Mesothelial cell of epicardium (in vitro differentiated cells): Measurements from ENCODE around the gene PSORS1C1. TPM values are rescaled to one million over a fixed set of nuclear protein-coding genes. Genes with fewer than 3 reads are reported as not detected.

ENCODE experiments used
- DNase-seq, 2 experiments: peaks; one replicate each; pipeline ENCODE4 v3.0.0; 2021; ENCODE audit warnings: low spot score in 2 of 2; ENCODE audit not compliant: unreplicated experiment in 2 of 2
- H3K27ac Mint-ChIP-seq: 2 replicates; pipeline ENCODE4 v1.8.0; 2021; ENCODE audit warnings: mixed read lengths
- H3K27me3 Mint-ChIP-seq: 2 replicates; pipeline ENCODE4 v1.8.0; 2021; ENCODE audit warnings: low read depth, mixed read lengths
- H3K36me3 Mint-ChIP-seq: 2 replicates; pipeline ENCODE4 v1.8.0; 2021; ENCODE audit warnings: mixed read lengths
- H3K4me1 Mint-ChIP-seq: 2 replicates; pipeline ENCODE4 v1.8.0; 2021; ENCODE audit warnings: mixed read lengths
- H3K4me3 Mint-ChIP-seq: 2 replicates; pipeline ENCODE4 v1.8.0; 2021; ENCODE audit warnings: mild to moderate bottlenecking, moderate library complexity, mixed read lengths
- H3K9me3 Mint-ChIP-seq: 2 replicates; pipeline ENCODE4 v1.8.0; 2021; ENCODE audit warnings: mixed read lengths
- CTCF ChIP-seq: fragments of 200-600 bp; sonication (generic); IDR thresholded peaks from one replicate; pipeline ENCODE4 v1.5.0; 2021; ENCODE audit warnings: antibody characterized with exemption; ENCODE audit not compliant: unreplicated experiment
- total RNA-seq: library from RNA; stranded (reverse); gene quantifications from 3 replicates; pipeline ENCODE4 v1.2.1, GENCODE V29; 2021

PSORS1C1 gene
- total RNA-seq, 1 donor from 2014 or later: 1.1 TPM

GRCh38 chr6:31140643-31141042 is 26.0 kb downstream of the PSORS1C1 start:
- DNase-seq: no peak
- no peak for TF ChIP-seq CTCF
- peaks cover 2% of the 10 kb centered on the region for H3K27me3 Mint-ChIP-seq
- H3K27ac Mint-ChIP-seq: no peak overlapping the region
- no peak overlapping the region for H3K4me3 Mint-ChIP-seq
- H3K4me1 Mint-ChIP-seq: peaks cover 11% of the 10 kb centered on the region
- peaks cover 14% of the 10 kb centered on the region for H3K36me3 Mint-ChIP-seq
- H3K9me3 Mint-ChIP-seq: no peaks in the 10 kb centered on the region

GRCh38 chr6:31142361-31142761 is 27.8 kb downstream of the PSORS1C1 start:
- H3K9me3 Mint-ChIP-seq: no peaks in the 10 kb centered on the region
- H3K27me3 Mint-ChIP-seq: peaks cover 2% of the 10 kb centered on the region
- no peak for TF ChIP-seq CTCF
- H3K27ac Mint-ChIP-seq: no peak overlapping the region
- H3K36me3 Mint-ChIP-seq: peaks cover 20% of the 10 kb centered on the region
- H3K4me1 Mint-ChIP-seq: peaks cover 11% of the 10 kb centered on the region
- DNase-seq: no peak
- no peak overlapping the region for H3K4me3 Mint-ChIP-seq

- Mint-ChIP-seq H3K4me1 (peaks cover 7% of the 10 kb centered on the region), H3K27ac (no peak overlapping the region), H3K4me3 (no peak overlapping the region), H3K27me3 (no peaks in the 10 kb centered on the region), H3K9me3 (no peaks in the 10 kb centered on the region), H3K36me3 (peaks cover 20% of the 10 kb centered on the region)
- DNase-seq: no peak
- no peak for TF ChIP-seq CTCF
Measured at GRCh38 chr6:31143148-31143547, 28.5 kb downstream of the PSORS1C1 start.

GRCh38 chr6:31144296-31144969 is 29.8 kb downstream of the PSORS1C1 start:
- DNase-seq: no peak
- Mint-ChIP-seq H3K4me3 (no peak overlapping the region), H3K9me3 (no peaks in the 10 kb centered on the region), H3K4me1 (peaks cover 6% of the 10 kb centered on the region), H3K36me3 (peaks cover 24% of the 10 kb centered on the region), H3K27ac (no peak overlapping the region), H3K27me3 (no peaks in the 10 kb centered on the region)
- no peak for TF ChIP-seq CTCF

GRCh38 chr6:31144970-31145340 is 30.4 kb downstream of the PSORS1C1 start:
- Mint-ChIP-seq H3K4me1 (peaks cover under 1% of the 10 kb centered on the region), H3K27me3 (no peaks in the 10 kb centered on the region), H3K36me3 (peaks cover 24% of the 10 kb centered on the region), H3K27ac (no peak overlapping the region), H3K9me3 (no peaks in the 10 kb centered on the region), H3K4me3 (no peak overlapping the region)
- no peak for TF ChIP-seq CTCF
- no peak for DNase-seq

GRCh38 chr6:31145386-31145785 is 30.8 kb downstream of the PSORS1C1 start:
- no peaks in the 10 kb centered on the region for H3K9me3 Mint-ChIP-seq
- no peak overlapping the region for H3K4me3 Mint-ChIP-seq
- TF ChIP-seq CTCF: no peak
- DNase-seq: no peak
- H3K36me3 Mint-ChIP-seq: peaks cover 24% of the 10 kb centered on the region
- H3K27ac Mint-ChIP-seq: no peak overlapping the region
- no peaks in the 10 kb centered on the region for H3K4me1 Mint-ChIP-seq
- no peaks in the 10 kb centered on the region for H3K27me3 Mint-ChIP-seq
